ENCODE measurements around the gene GABBR2. TPM values are rescaled to one million over a fixed set of nuclear protein-coding genes. Genes with fewer than 3 reads are reported as not detected.

The GABBR2 gene
- total RNA-seq, 1 experiment from 2014 or later: 6.3 TPM

- no TSS peak for BruUV-seq (replicated peaks)
- no peak for ATAC-seq
- Histone ChIP-seq H3K9me3 (ENCODE audit: control insufficient read depth, insufficient read depth, low read depth, low read length) (no peaks in the 10 kb centered on the region), H3K4me3 (ENCODE audit: low read depth in 2 of 2, low read length in 2 of 2) (no peak overlapping the region), H3K4me1 (ENCODE audit: control insufficient read depth, insufficient read depth, low read length) (no peaks in the 10 kb centered on the region), H3K27ac (ENCODE audit: low read length) (no peak overlapping the region), H3K36me3 (ENCODE audit: control insufficient read depth, insufficient read depth, low read length) (no peaks in the 10 kb centered on the region), H3K27me3 (ENCODE audit: control insufficient read depth, insufficient read depth, low read length) (no peaks in the 10 kb centered on the region)
- ChIA-PET CTCF (no interaction called here), POLR2A (no interaction called here)
- in situ Hi-C loops (cut with HindIII; ENCODE audit: low pct_unique_long_range_greater_than_20kb, low sequenced_read_pairs) (no loop called here), intact Hi-C loops (cut with micrococcal nuclease; ENCODE audit: unreplicated experiment) (no loop called here)
- no peak for DNase-seq (ENCODE audit: low read depth, low spot score)
- TF ChIP-seq SIN3A (IDR thresholded peaks at IDR 0.05; ENCODE audit: borderline replicate concordance, insufficient read depth, low read depth, low read length): no peak
- TF ChIP-seq TCF7L2 (IDR thresholded peaks at IDR 0.05; ENCODE audit: low read depth, low read length): no peak
- no peak for TF ChIP-seq POLR2AphosphoS5 (IDR thresholded peaks at IDR 0.05; ENCODE audit: low read depth, low read length)
- no peak for TF ChIP-seq REST (IDR thresholded peaks at IDR 0.05; ENCODE audit: insufficient read depth in 1 of 2, low read depth in 2 of 2, low read length in 1 of 2)
- no peak for TF ChIP-seq CTCF (IDR thresholded peaks at IDR 0.05)
These were observed 213.2 kb downstream of the GABBR2 start for GRCh38 chr9:98495530-98495929.

GRCh38 chr9:98494852-98495251 lies 213.9 kb downstream of the GABBR2 start:
- no peaks in the 10 kb centered on the region for H3K27me3 ChIP-seq (ENCODE audit: control insufficient read depth, insufficient read depth, low read length)
- no TSS peak for BruUV-seq (replicated peaks)
- CTCF ChIA-PET: no interaction called here
- in situ Hi-C loops (cut with HindIII; ENCODE audit: low pct_unique_long_range_greater_than_20kb, low sequenced_read_pairs) (no loop called here), intact Hi-C loops (cut with micrococcal nuclease; ENCODE audit: unreplicated experiment) (no loop called here)
- H3K27ac ChIP-seq (ENCODE audit: low read length): no peak overlapping the region
- H3K4me1 ChIP-seq (ENCODE audit: control insufficient read depth, insufficient read depth, low read length): no peaks in the 10 kb centered on the region
- no peaks in the 10 kb centered on the region for H3K9me3 ChIP-seq (ENCODE audit: control insufficient read depth, insufficient read depth, low read depth, low read length)
- DNase-seq (ENCODE audit: low read depth, low spot score) (no peak), ATAC-seq (no peak)
- TF ChIP-seq SIN3A (IDR thresholded peaks at IDR 0.05; ENCODE audit: borderline replicate concordance, insufficient read depth, low read depth, low read length) (no peak), POLR2AphosphoS5 (IDR thresholded peaks at IDR 0.05; ENCODE audit: low read depth, low read length) (no peak), CTCF (IDR thresholded peaks at IDR 0.05) (no peak), TCF7L2 (IDR thresholded peaks at IDR 0.05; ENCODE audit: low read depth, low read length) (no peak), REST (IDR thresholded peaks at IDR 0.05; ENCODE audit: insufficient read depth in 1 of 2, low read depth in 2 of 2, low read length in 1 of 2) (no peak)
- no peak overlapping the region for H3K4me3 ChIP-seq (ENCODE audit: low read depth in 2 of 2, low read length in 2 of 2)
- no peaks in the 10 kb centered on the region for H3K36me3 ChIP-seq (ENCODE audit: control insufficient read depth, insufficient read depth, low read length)
- POLR2A ChIA-PET: no interaction called here
